VCaP (cell line): ENCODE measurements around the gene CDH4.

Experiments used
- H3K27ac ChIP-seq: fragments of 450-650 bp; 2 replicates; pipeline ENCODE4 v1.5.1; 2017
- CTCF ChIP-seq: fragments of 450-650 bp; conservative IDR thresholded peaks from 2 replicates; pipeline ENCODE4 v1.5.1; 2017; ENCODE audit warnings: mild to moderate bottlenecking, moderate library complexity

The CDH4 gene

GRCh38 chr20:61933951-61934715 lies 682.1 kb downstream of the CDH4 start:
- no peak overlapping the region for H3K27ac ChIP-seq
- no peak for TF ChIP-seq CTCF

GRCh38 chr20:61934716-61935530 lies 682.9 kb downstream of the CDH4 start:
- no peak for TF ChIP-seq CTCF

GRCh38 chr20:61935926-61936700 lies 684.1 kb downstream of the CDH4 start:
- no peak overlapping the region for H3K27ac ChIP-seq
- TF ChIP-seq CTCF: no peak

More at GRCh38 chr20:61934716-61935530, 682.9 kb downstream of the CDH4 start:
- no peak overlapping the region for H3K27ac ChIP-seq

- no peak overlapping the region for H3K27ac ChIP-seq
- TF ChIP-seq CTCF: no peak
Observed at GRCh38 chr20:61936701-61937131, 684.7 kb downstream of the CDH4 start.

GRCh38 chr20:61937146-61937962 lies 685.3 kb downstream of the CDH4 start:
- H3K27ac ChIP-seq: no peak overlapping the region
- no peak for TF ChIP-seq CTCF

- no peak overlapping the region for H3K27ac ChIP-seq
- TF ChIP-seq CTCF: no peak
Observed at GRCh38 chr20:61937963-61938838, 686.1 kb downstream of the CDH4 start.
